ENCODE data around the gene BCL2A1. TPM values are rescaled to one million over a fixed set of nuclear protein-coding genes. Genes with fewer than 3 reads are reported as not detected.
"Not testable (repeated sequence)": the region's sequence is repeated elsewhere in the genome, so short reads cannot be mapped to it uniquely, and the experiment has no call there.

BCL2A1 gene
- total RNA-seq, 4 donors from 2014 or later: 0.84 to 1.3 TPM; not detected in 2

DNA sequence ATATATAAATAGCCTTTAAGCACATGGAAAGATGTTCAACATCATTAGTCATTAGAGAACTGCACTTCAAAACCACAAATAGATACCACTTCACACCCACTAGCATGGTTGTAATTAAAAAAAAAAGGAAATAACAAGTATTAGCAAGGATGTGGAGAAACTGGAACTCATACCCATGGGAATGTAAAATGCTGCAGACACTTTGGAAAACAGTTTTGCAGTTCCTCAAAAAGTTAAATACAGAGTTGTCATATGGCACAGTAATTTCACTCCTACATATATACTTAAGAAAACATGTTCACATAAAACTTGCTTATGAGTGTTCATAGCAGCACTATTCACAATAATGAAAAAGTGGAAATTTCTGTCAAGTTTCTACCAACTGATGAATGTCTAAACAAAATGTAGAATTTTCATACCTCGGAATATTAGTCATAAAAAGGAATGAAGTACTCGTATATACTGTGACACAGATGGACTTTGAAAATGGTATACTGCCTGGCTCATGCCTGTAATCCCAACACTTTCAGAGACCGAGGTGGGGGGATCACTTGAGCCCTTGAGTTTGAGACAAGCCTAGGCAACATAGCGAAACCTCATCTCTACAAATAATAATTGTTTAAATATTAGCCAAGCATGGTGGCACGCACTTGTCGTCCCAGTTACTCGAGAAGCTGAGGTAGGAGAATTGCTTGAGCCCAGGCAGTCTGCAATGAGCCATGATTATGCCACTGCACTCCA lies 28.1 kb downstream of the BCL2A1 start:
- H3K4me3 ChIP-seq (ENCODE audit: low read depth, poor library complexity, severe bottlenecking): no peak overlapping the region
- DNase-seq (ENCODE audit: low spot score in 2 of 2): no peak
- TF ChIP-seq, protein P1, sequence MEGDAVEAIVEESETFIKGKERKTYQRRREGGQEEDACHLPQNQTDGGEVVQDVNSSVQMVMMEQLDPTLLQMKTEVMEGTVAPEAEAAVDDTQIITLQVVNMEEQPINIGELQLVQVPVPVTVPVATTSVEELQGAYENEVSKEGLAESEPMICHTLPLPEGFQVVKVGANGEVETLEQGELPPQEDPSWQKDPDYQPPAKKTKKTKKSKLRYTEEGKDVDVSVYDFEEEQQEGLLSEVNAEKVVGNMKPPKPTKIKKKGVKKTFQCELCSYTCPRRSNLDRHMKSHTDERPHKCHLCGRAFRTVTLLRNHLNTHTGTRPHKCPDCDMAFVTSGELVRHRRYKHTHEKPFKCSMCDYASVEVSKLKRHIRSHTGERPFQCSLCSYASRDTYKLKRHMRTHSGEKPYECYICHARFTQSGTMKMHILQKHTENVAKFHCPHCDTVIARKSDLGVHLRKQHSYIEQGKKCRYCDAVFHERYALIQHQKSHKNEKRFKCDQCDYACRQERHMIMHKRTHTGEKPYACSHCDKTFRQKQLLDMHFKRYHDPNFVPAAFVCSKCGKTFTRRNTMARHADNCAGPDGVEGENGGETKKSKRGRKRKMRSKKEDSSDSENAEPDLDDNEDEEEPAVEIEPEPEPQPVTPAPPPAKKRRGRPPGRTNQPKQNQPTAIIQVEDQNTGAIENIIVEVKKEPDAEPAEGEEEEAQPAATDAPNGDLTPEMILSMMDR (IDR thresholded peaks at IDR 0.05): no peak
- no peak for TF ChIP-seq POLR2A (IDR thresholded peaks at IDR 0.05)
- intact Hi-C loops (cut with DNase I; ENCODE audit: low total_unique reads): no loop called here
- WGBS, 2 donors: 85 to 86% methylated on average over 7 of the region's 7 CpGs

DNA sequence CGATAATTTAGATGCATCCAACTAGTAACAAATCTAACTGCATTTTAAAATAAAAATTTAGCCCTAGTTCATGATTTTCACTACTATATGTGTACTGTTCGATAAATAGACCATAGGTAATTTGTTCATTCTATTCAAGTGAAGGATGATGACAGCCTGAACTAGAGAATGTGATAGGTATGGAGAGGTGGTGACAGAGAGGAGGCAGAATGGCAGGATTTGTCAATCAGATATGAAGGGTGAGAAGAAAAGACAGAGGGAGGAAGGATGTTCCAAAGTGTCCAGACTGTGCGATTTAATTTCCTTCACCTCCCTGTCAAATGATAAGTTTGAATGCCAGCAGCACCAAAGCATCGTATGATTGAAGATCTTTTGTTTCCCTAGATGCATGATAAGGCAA lies 31.6 kb downstream of the BCL2A1 start:
- intact Hi-C loops (cut with DNase I; ENCODE audit: low total_unique reads): no loop called here
- no peak for DNase-seq (ENCODE audit: low spot score in 2 of 2)
- 89 to 93% methylated on average over 4 of the region's 4 CpGs for WGBS, 2 donors
- no peak overlapping the region for H3K4me3 ChIP-seq (ENCODE audit: low read depth, poor library complexity, severe bottlenecking)
- no peak for TF ChIP-seq POLR2A (IDR thresholded peaks at IDR 0.05)
- TF ChIP-seq, protein P1 (IDR thresholded peaks at IDR 0.05): no peak

DNA sequence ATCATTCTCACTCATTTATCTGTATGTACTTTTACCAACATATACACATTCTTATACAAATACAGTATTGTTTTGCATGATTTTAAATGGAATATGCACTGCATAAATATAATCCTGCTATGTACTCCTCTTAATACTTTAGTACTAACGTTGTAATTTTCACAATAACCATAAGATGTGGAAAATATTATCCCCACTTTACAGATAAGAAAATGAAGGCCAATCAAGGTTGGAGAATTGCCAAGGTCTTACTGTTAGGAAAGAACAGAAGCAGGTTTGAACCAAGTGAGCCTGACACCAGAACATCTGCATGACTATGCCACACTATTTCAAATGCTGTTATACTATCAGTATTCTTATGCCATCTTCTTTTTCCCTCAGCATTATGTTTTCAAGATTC lies 32.9 kb downstream of the BCL2A1 start:
- intact Hi-C loops (cut with DNase I; ENCODE audit: low total_unique reads): no loop called here
- no peak overlapping the region for H3K4me3 ChIP-seq (ENCODE audit: low read depth, poor library complexity, severe bottlenecking)
- 87 to 91% methylated on average over 1 of the region's 1 CpG for WGBS, 2 donors
- DNase-seq (ENCODE audit: low spot score in 2 of 2): no peak
- no peak for TF ChIP-seq POLR2A (IDR thresholded peaks at IDR 0.05)
- TF ChIP-seq, protein P1 (IDR thresholded peaks at IDR 0.05): no peak

DNA sequence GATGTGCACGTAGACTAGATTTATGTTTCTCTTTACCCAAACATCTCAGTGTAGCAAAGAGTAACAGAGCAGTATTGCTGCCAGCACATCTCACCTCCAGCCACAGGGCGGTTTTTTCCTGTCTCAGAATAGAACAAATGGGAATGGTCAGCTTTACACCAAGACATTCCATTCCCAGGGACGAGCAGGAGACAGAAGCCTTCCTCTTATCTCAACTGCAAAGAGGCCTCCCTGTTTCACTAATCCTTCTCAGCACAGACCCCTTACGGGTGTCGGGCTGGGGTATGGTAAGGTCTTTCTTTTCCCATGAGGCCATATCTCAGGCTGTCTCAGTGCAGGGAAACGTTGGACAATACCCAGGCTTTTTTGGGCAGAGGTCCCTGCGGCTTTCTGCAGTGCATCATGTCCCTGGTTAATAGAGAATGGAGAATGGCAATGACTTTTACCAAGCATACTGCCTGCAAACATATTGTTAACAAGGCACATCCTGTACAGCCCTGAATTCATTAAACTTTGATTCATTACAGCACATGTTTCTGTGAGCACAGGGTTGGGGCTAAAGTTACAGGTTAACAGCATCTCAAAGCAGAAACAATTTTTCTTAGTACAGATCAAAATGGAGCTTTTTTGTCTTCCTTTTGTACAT lies 35.3 kb downstream of the BCL2A1 start:
- 70 to 72% methylated on average over 7 of the region's 7 CpGs for WGBS, 2 donors
- DNase-seq (ENCODE audit: low spot score in 2 of 2); H3K4me3 ChIP-seq (ENCODE audit: low read depth, poor library complexity, severe bottlenecking); intact Hi-C loops (cut with DNase I; ENCODE audit: low total_unique reads): not testable (repeated sequence)

DNA sequence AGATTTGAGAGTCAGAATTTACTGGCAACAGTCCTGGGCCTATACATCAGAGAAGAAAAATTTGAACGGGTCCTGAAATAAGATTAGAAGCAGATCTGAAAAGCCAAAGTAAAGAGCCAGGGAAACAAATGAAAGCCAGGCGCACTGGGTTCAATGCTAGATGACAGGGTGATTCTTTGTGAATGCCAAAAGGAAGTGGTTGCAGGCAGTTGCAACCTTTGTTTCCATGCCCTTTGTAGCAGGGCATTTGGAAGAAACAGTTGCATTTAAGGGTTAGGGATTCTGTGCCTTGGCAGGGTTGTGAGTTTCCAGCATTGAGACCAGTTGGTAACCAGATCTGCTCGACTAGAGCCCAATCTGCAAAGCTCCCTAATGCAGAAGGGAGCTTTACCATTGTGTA lies 37.8 kb downstream of the BCL2A1 start:
- intact Hi-C loops (cut with DNase I; ENCODE audit: low total_unique reads): no loop called here
- no peak for TF ChIP-seq POLR2A (IDR thresholded peaks at IDR 0.05)
- TF ChIP-seq, protein P1 (IDR thresholded peaks at IDR 0.05): no peak
- no peak overlapping the region for H3K4me3 ChIP-seq (ENCODE audit: low read depth, poor library complexity, severe bottlenecking)
- WGBS, 2 donors: 51 to 53% methylated on average over 3 of the region's 3 CpGs
- DNase-seq (ENCODE audit: low spot score in 2 of 2): no peak

DNA sequence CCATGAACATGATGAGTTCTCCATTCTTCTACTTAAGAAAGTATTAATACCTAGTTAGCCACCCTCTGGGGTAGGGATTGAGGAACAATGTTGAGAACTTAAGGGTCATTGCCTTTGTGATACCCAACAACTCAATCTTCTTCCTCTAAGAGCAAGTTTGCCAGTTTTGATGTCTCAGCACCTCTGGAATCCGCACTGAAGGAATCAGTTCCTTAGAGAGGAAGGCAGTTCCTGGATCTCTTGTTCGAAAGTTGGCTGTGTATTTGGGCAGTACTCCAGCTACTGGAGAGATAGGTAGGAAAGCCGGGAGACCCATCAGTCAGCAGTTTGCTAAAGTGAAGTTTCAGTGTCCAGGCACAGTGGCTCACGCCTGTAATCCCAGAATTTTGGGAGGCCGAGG lies 38.5 kb downstream of the BCL2A1 start:
- intact Hi-C loops (cut with DNase I; ENCODE audit: low total_unique reads): no loop called here
- no peak overlapping the region for H3K4me3 ChIP-seq (ENCODE audit: low read depth, poor library complexity, severe bottlenecking)
- WGBS, 2 donors: 73 to 78% methylated on average over 5 of the region's 5 CpGs

More for the DNA sequence above, 38.5 kb downstream of the BCL2A1 start:
- no peak for DNase-seq (ENCODE audit: low spot score in 2 of 2)
- TF ChIP-seq POLR2A (IDR thresholded peaks at IDR 0.05): no peak
- TF ChIP-seq, protein P1 (IDR thresholded peaks at IDR 0.05): no peak
